CD1c-positive myeloid dendritic cell (primary cell): ENCODE measurements around the gene LNX1.

Source experiments
- DNase-seq: peaks from one replicate; pipeline ENCODE4 v3.0.0-alpha.2; 2016; ENCODE audit errors: extremely low spot score

LNX1 gene

GRCh38 chr4:53591372-53591892, at the start of gene LNX1:
LNX1 (minus strand) TSS chr4:53591486; CDS start chr4:53574002, 17,484 bp downstream.
- DNase-seq, result peak; percentile 43

- no peak for DNase-seq
Observed at GRCh38 chr4:53640576-53641453, 49.5 kb upstream of the LNX1 start.

GRCh38 chr4:53638919-53639318, 47.6 kb upstream of the LNX1 start:
- no peak for DNase-seq

GRCh38 chr4:53637348-53637747, 46.1 kb upstream of the LNX1 start:
- DNase-seq, result no peak

GRCh38 chr4:53635697-53636483, 44.6 kb upstream of the LNX1 start:
- no peak for DNase-seq

GRCh38 chr4:53633608-53634007, 42.3 kb upstream of the LNX1 start:
- no peak for DNase-seq

- no peak for DNase-seq
Observed at GRCh38 chr4:53629296-53629695, 38.0 kb upstream of the LNX1 start.

GRCh38 chr4:53626491-53626890, 35.2 kb upstream of the LNX1 start:
- no peak for DNase-seq

DNA sequence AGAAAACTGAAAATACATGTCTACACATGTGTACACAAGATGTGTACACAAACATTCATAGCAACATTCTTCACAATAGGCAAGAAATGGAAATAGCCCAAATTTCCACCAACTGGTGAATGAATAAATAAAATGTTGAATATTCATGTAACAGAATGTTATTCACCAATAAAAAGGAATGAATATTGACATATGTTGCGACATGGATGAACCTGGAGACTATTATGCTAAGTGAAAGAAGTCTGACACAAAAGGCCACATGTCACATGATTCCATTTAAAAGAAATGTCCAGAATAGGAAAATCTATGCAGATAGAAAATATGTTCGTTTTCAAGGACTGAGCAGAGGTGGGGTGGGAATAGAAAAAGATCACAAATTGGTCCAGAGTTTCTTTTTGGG, 34.6 kb upstream of the LNX1 start:
- no peak for DNase-seq

- DNase-seq, result no peak
Observed at GRCh38 chr4:53622739-53623151, 31.5 kb upstream of the LNX1 start.

GRCh38 chr4:53620956-53621355, 29.7 kb upstream of the LNX1 start:
- DNase-seq, result no peak

GRCh38 chr4:53619431-53619830, 28.1 kb upstream of the LNX1 start:
- DNase-seq, result no peak

- no peak for DNase-seq
Observed at GRCh38 chr4:53618321-53618720, 27.0 kb upstream of the LNX1 start.

- no peak for DNase-seq
Observed at GRCh38 chr4:53617101-53617680, 25.9 kb upstream of the LNX1 start.

GRCh38 chr4:53616219-53616618, 24.9 kb upstream of the LNX1 start:
- no peak for DNase-seq

DNA sequence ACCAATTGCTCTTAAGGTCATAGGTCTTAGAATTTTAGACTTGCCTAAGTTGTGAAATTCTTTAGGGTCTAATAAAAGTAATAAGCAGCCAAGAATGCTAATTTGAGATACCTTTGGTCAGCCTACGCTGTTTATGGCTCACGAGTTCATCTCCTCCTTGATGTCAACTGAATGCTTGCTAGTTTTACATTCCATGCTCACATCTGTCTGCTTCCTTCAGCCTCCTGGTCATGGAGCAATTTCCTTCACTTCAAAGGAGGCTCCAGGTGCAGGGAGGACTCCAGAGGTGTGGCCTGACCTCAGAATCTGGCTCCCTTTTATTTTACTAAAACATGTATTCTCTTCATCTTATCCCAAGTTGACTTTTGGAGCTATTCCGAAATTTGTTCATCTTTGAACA, 23.3 kb upstream of the LNX1 start:
- no peak for DNase-seq

- DNase-seq, result no peak
Observed at GRCh38 chr4:53613428-53613827, 22.1 kb upstream of the LNX1 start.

DNA sequence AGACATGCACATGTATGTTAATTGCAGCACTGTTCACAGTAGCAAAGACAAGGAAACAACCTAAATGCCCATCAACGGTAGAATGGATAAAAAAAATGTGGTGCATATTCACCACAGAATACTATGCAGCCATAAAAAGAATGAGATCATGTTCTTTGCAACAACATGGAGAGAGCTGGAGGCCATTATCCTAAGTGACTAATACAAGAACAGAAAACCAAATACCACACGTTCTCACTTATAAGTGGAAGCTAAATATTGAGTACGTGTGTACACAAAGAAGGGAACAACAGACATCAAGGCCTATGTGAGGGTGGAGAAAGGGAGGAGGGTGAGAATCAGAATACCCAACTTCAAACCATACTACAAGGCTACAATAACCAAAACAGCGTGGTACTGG, 17.4 kb upstream of the LNX1 start:
- DNase-seq, result no peak

DNA sequence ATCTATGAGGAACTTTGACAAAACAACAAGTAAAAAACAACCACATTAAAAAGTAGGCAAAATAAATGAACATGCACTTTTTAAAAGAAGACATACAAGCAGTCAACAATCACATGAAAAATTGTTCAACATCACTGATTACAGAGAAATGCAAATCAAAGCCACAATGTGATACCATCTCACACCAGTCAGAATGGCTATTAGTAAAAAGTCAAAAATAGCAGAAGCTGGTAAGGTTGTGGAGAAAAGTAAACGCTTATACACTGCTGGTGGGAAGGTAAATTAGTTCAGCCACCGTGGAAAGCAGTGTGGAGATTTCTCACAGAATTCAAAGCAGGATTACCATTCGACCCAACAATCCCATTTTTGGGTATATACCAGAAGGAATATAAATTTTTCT, 17.0 kb upstream of the LNX1 start:
- DNase-seq, result no peak

GRCh38 chr4:53605783-53606182, 14.5 kb upstream of the LNX1 start:
- no peak for DNase-seq

GRCh38 chr4:53602390-53602789, 11.1 kb upstream of the LNX1 start:
- DNase-seq, result no peak

GRCh38 chr4:53601251-53601764, 10.0 kb upstream of the LNX1 start:
- DNase-seq, result no peak
